HG02970 (cell line): Measurements from ENCODE around the gene NSUN6.
"Not testable (repeated sequence)": the region's sequence is repeated elsewhere in the genome, so short reads cannot be mapped to it uniquely, and the experiment has no call there.

Experiments
- ATAC-seq: cut with Tn5 transposase; IDR thresholded peaks from one replicate; pipeline ENCODE4 v1.9.1; 2021; ENCODE audit warnings: mild to moderate bottlenecking, moderate library complexity, moderate number of reproducible peaks; ENCODE audit not compliant: unreplicated experiment, low FRiP score

The NSUN6 gene

GRCh38 chr10:18660816-18661431 is 9.5 kb upstream of the NSUN6 start:
- ATAC-seq, result no peak

DNA sequence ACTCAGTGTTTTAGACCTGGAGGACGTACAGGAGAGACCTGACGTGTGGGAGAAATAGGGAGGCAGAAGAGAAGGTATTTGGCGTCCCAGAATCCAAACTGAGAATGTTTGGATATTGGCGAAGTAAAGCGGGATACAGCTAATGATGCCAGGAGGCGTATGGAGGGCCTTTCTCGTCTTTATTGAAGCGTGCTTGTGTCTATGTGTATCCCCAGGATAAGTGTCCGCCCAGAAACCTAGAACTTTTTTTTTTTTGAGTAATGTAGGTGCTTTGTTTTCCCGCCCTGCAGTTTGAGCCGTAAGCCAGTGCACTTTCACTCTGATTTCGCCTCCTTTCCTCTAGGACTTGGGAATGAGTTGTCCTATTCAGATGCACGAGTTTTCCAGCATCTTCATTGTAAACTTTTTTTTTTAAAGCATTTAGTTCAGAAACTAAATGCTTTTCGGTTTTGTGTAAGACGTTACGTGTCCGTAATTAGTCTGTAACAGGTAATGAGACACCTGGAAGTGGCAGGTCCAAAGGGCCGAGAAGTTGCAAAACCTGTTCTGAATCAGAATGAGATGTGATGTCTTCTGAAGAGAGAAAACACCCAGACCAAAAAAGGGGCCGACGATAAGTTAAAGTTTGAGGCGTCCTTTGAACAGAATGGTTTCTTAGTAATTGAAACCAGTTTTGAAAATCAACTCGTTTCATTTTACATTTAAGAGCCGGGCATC is 8.6 kb upstream of the NSUN6 start:
- ATAC-seq, result peak; percentile 2

- ATAC-seq, result peak; percentile 95
These were observed 7.9 kb upstream of the NSUN6 start, which contains the start of gene ARL5B for GRCh38 chr10:18659125-18659818. TSS of gene ARL5B (plus strand) at chr10:18659431. CDS start at chr10:18659638, 207 bp downstream.

DNA sequence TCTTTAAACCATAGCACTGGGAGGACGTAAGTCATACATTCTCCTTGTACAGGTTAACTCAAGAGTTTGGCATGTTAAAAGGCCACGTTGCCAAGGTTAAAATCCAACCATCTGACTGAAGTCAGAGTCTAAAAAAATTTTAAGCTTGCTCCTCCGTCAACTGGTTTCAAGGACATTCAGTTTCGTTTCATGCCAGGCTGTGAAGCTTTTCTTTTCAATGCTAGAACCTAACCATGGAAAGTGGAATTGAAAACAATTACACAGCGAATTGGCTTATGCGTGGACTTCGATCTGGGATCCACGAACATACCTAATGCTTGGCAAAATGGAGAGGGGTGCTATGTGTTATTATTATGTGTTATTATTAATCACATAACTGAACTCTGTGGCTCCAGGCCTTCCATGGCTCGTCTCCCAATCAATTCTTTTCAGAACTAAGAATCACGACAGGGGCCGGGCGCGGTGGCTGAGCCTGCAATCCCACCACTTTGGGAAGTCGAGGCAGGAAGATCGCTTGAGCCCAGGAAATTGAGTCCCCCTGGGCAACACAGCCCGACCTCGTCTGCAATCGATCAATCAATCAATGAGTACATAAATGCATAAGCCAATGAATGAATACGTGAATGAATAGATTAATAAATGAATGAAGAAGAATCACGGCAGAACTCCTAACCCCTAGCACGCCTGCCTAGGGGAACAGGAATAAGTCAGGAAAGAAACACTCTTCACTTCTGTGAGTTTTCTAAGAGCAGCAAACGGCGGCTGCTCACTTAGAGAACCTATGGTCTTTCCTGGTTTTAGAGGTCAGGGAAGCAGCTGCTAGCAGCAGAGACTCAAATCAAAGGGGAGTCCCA is 7.1 kb upstream of the NSUN6 start:
- no peak for ATAC-seq

DNA sequence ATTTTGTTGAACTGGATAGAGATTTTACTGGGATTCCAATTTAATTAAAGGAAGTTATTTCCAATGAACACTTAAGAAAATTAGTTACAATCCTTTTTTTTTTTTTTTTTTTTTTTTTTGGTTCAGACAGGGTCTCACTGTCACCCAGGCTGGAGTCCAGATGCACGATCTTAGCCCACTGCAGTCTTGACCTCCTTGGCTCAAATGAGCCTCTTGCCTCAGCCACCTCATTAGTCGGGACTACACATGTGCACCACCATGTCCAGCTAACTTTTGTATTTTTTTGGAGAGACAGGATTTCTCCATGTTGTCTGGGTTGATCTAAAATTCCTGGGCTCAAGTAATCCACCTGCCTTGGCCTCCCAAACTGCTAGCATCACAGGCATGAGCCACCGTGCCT is 5.3 kb upstream of the NSUN6 start:
- no peak for ATAC-seq

GRCh38 chr10:18653112-18653511 is 1.7 kb upstream of the NSUN6 start:
- no peak for ATAC-seq

DNA sequence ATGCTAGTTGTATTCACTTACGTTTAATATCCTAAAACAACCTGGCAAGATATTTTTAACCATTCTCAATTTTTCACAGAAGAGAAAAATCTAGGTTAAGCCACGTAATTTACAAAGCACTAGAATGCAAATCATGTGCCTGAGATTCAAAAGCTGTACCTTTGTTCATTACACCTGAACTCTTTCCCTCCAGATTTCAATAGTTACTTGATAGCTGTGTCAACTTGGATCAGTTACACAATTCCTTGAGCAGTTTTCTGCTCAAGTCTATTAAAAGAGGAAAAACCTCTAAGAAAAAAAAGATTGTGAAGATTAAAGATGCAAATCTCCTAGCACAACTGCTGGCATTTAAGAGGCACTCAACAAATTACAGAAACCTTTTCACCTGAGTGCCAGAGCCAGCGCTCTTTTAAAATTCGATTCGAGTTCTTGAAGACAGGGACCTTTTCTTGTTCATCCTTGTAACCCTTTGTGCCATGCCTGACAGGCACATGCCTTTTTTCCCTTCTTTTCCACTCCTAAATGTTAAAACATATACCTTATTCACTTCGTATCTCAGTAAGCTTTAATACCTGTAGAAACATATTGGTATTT is 886 bp downstream of the NSUN6 start:
- ATAC-seq, result no peak

- no peak for ATAC-seq
These were observed 1.9 kb downstream of the NSUN6 start for GRCh38 chr10:18649364-18649959.

GRCh38 chr10:18647945-18648344 is 3.4 kb downstream of the NSUN6 start:
- no peak for ATAC-seq

GRCh38 chr10:18647151-18647550 is 4.2 kb downstream of the NSUN6 start:
- no peak for ATAC-seq

- ATAC-seq, result not testable (repeated sequence)
These were observed 11.7 kb downstream of the NSUN6 start for GRCh38 chr10:18639719-18640118.

DNA sequence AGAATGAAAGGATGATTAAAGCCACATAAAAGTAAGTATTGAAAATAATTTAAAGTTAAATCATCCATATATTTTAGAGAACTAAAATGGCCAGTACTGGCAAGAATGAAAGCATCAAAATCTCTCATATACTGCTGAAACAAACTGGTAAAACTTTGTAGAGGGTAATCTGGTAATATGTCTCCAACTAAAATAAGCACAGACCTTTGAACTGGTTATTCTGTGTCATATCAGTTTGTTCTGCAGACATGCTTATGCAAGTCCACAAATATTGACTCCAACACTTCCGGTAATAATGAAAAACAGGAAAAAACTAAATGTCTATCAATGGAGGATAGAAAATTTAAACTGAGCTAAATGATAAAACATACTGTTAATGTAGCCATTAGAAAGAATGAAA is 14.0 kb downstream of the NSUN6 start:
- ATAC-seq, result not testable (repeated sequence)

DNA sequence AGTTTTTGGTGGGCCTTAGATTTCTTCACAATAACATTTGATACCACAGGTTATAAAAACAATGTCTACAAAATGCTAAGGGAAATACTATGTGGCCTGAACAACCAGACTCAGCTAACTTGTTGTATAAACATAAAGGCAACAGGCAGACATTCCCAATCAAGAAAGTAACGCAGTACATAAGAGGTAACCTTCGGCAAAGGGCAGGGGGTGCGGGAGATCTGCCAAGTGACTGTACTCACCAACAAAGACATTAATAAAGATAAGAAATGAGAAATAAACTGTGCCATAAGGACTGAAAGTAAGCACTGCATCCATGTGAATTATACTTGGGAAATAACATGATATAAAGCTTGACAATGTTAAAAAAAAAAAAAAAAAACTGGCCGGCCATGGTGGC is 15.4 kb downstream of the NSUN6 start:
- no peak for ATAC-seq

DNA sequence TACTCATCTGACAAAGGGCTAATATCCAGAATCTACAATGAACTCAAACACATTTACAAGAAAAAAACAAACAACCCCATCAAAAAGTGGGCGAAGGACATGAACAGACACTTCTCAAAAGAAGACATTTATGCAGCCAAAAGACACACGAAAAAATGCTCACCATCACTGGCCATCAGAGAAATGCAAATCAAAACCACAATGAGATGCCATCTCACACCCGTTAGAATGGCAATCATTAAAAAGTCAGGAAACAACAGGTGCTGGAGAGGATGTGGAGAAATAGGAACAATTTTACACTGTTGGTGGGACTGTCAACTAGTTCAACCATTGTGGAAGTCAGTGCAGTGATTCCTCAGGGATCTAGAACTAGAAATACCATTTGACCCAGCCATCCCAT is 18.9 kb downstream of the NSUN6 start:
- ATAC-seq, result not testable (repeated sequence)

DNA sequence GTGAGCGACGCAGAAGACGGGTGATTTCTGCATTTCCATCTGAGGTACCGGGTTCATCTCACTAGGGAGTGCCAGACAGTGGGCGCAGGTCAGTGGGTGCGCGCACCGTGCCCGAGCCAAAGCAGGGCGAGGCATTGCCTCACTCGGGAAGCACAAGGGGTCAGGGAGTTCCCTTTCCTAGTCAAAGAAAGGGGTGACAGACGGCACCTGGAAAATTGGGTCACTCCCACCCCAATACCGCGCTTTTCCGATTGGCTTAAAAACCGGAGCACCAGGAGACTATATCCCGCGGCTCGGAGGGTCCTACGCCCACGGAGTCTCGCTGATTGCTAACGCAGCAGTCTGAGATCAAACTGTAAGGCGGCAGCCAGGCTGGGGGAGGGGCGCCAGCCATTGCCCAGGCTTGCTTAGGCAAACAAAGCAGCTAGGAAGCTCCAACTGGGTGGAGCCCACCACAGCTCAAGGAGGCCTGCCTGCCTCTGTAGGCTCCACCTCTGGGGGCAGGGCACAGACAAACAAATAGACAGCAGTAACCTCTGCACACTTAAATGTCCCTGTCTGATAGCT is 23.9 kb downstream of the NSUN6 start:
- not testable (repeated sequence) for ATAC-seq

GRCh38 chr10:18625886-18626285 is 25.5 kb downstream of the NSUN6 start:
- no peak for ATAC-seq

- ATAC-seq, result not testable (repeated sequence)
These were observed 27.7 kb downstream of the NSUN6 start for GRCh38 chr10:18623671-18624070.

- no peak for ATAC-seq
These were observed 30.5 kb downstream of the NSUN6 start for GRCh38 chr10:18620856-18621255.

DNA sequence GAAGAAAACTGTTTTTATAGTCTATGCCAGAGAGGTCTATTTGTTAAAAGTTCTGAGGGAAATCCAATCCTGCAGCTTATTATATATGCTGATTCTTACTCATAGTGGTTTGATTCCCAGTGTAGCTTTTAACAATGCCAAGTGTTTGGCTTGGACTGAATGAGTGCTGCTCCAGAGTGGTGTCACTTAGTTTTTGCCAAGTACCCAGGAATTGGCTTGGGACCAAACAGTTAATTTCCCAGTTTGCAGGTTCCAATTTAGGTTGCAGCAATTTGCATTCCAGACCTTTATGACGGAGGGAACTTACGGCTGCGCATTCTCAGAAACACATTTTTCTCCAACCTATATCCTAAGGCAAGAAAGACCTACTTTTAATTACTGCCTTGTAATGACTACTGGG is 32.4 kb downstream of the NSUN6 start:
- no peak for ATAC-seq

DNA sequence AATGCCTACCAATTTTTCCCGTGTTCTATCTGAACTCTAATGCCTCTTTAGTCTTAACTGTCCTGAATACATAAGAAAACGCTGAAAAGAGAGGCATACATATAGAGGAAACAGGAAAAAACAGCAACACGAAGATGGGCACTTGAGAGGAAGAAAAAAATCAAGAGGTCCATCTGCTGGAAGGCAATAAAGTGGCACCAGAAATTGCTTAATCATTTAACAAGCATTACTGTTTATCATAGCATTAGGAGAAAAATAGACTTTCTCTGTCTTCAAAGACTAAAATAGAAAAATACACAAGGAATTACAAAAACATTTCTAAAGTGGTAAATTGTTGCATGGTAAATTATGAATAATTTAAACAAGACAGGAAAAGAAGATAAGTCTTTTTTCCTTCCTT is 35.0 kb downstream of the NSUN6 start:
- ATAC-seq, result no peak
